CD14-positive monocyte (primary cell): Measurements from ENCODE around the gene TJP1. TPM values are rescaled to one million over a fixed set of nuclear protein-coding genes. Genes with fewer than 3 reads are reported as not detected.

Source experiments
- DNase-seq, 3 donors: peaks; one replicate each; pipeline ENCODE4 v3.0.0-alpha.2; 2011 to 2022
- H2AFZ ChIP-seq: 2 replicates; pipeline ENCODE4 v1.6.0; 2012; ENCODE audit warnings: mild to moderate bottlenecking, low read depth, low read length, inconsistent platforms; ENCODE audit not compliant: insufficient read depth, poor library complexity, severe bottlenecking
- H3K27ac ChIP-seq, 2 donors: 1 replicate in 1 of 2; 2 replicates in 1 of 2; pipeline ENCODE4 v1.5.1; 2012 to 2013; ENCODE audit warnings: low read length in 2 of 2, control low read depth in 1 of 2, inconsistent platforms in 1 of 2, low read depth in 1 of 2, mild to moderate bottlenecking in 1 of 2
- H3K27me3 ChIP-seq, 2 donors: one replicate each; pipeline versions ENCODE4 v1.6.0 to v1.6.1; 2011 to 2013; ENCODE audit warnings: low read length in 2 of 2; ENCODE audit not compliant: control insufficient read depth in 2 of 2, insufficient read depth in 2 of 2
- H3K36me3 ChIP-seq, 2 donors: replicated peaks in 1 of 2; 1 replicate in 1 of 2; 2 replicates in 1 of 2; pipeline versions ENCODE4 v1.5.1 to v1.6.1; 2012 to 2013; ENCODE audit warnings: low read length in 2 of 2, control low read depth in 1 of 2, inconsistent platforms in 1 of 2, mild to moderate bottlenecking in 1 of 2; ENCODE audit not compliant: insufficient read depth in 2 of 2, control insufficient read depth in 1 of 2
- H3K4me1 ChIP-seq, 2 donors: 1 replicate in 1 of 2; 2 replicates in 1 of 2; pipeline versions ENCODE4 v1.5.1 to v1.6.1; 2012 to 2013; ENCODE audit warnings: low read length in 2 of 2, control low read depth in 1 of 2, inconsistent platforms in 1 of 2, mild to moderate bottlenecking in 1 of 2, moderate library complexity in 1 of 2; ENCODE audit not compliant: insufficient read depth in 2 of 2, control insufficient read depth in 1 of 2
- H3K4me2 ChIP-seq: replicated peaks from 2 replicates; pipeline ENCODE3; 2012; ENCODE audit warnings: low read length, moderate library complexity, mild to moderate bottlenecking; ENCODE audit not compliant: poor library complexity, severe bottlenecking; ENCODE audit errors: extremely low read depth
- H3K4me3 ChIP-seq, 3 experiments: fragments of 200-600 bp in 1 of 3; sonication (generic) in 1 of 3; replicated peaks in 1 of 3; 1 replicate in 2 of 3; 2 replicates in 1 of 3; pipeline ENCODE4 v1.5.1; 2011 to 2013; ENCODE audit warnings: low read length in 3 of 3, mild to moderate bottlenecking in 3 of 3, control low read depth in 2 of 3, low read depth in 2 of 3, inconsistent platforms in 1 of 3, moderate library complexity in 1 of 3
- H3K79me2 ChIP-seq: 2 replicates; pipeline ENCODE4 v1.6.0; 2012; ENCODE audit warnings: mild to moderate bottlenecking, control low read depth, inconsistent platforms, low read length, moderate library complexity; ENCODE audit not compliant: insufficient read depth
- H3K9ac ChIP-seq: 2 replicates; pipeline ENCODE4 v1.6.0; 2017; ENCODE audit warnings: low read length, mild to moderate bottlenecking; ENCODE audit not compliant: insufficient read depth, poor library complexity, severe bottlenecking
- H3K9me3 ChIP-seq, 2 donors: replicated peaks in 1 of 2; 1 replicate in 1 of 2; 2 replicates in 1 of 2; pipeline versions ENCODE4 v1.5.1 to v1.6.1; 2012 to 2013; ENCODE audit warnings: low read length in 2 of 2, control low read depth in 1 of 2; ENCODE audit not compliant: control insufficient read depth in 1 of 2, insufficient read depth in 1 of 2
- H4K20me1 ChIP-seq: 2 replicates; pipeline ENCODE4 v1.6.0; 2012; ENCODE audit warnings: mild to moderate bottlenecking, low read length, control low read depth, moderate library complexity; ENCODE audit not compliant: insufficient read depth
- H3K27ac Mint-ChIP-seq, 7 donors: one replicate each; pipeline ENCODE4 v1.8.0; 2020; ENCODE audit warnings: mild to moderate bottlenecking in 7 of 7, mixed read lengths in 7 of 7, moderate library complexity in 6 of 7, inconsistent platforms in 2 of 7
- H3K27me3 Mint-ChIP-seq, 3 donors: one replicate each; pipeline ENCODE4 v1.8.0; 2021 to 2022; ENCODE audit warnings: low read depth in 3 of 3, mild to moderate bottlenecking in 3 of 3, mixed read lengths in 3 of 3, moderate library complexity in 3 of 3, inconsistent platforms in 1 of 3
- H3K36me3 Mint-ChIP-seq, 2 donors: one replicate each; pipeline ENCODE4 v1.8.0; 2020; ENCODE audit warnings: mixed read lengths in 2 of 2, inconsistent platforms in 1 of 2, mild to moderate bottlenecking in 1 of 2
- H3K4me1 Mint-ChIP-seq: one replicate; pipeline ENCODE4 v1.8.0; 2020; ENCODE audit warnings: mild to moderate bottlenecking, mixed read lengths
- H3K4me3 Mint-ChIP-seq, 2 donors: one replicate each; pipeline ENCODE4 v1.8.0; 2020; ENCODE audit warnings: mild to moderate bottlenecking in 2 of 2, mixed read lengths in 2 of 2, moderate library complexity in 1 of 2
- H3K9me3 Mint-ChIP-seq, 7 donors: one replicate each; pipeline ENCODE4 v1.8.0; 2020 to 2022; ENCODE audit warnings: mixed read lengths in 7 of 7, mild to moderate bottlenecking in 6 of 7, moderate library complexity in 6 of 7, inconsistent platforms in 2 of 7
- CTCF ChIP-seq: fragments of 200-600 bp; IDR thresholded peaks from one replicate; pipeline ENCODE4 v1.8.0; 2022; ENCODE audit warnings: antibody characterized with exemption, mild to moderate bottlenecking
- WGBS: methylation state at CpG from one replicate; pipeline ENCODE4 v1.1.5; 2013; ENCODE audit warnings: missing lambda C conversion rate; ENCODE audit not compliant: insufficient coverage; 5-methylcytosine and 5-hydroxymethylcytosine counted together
- intact Hi-C, 2 donors: fragments of 100-400 bp; cut with micrococcal nuclease; formaldehyde crosslinking; loops; one replicate each; pipeline versions ENCODE4 v1.15.0 to v1.15.1; 2023
- polyA plus RNA-seq, 3 donors: library from polyadenylated mRNA; depleted of rRNA in 1 of 3; unstranded in 2 of 3; stranded (reverse) in 1 of 3; fragments of 300-500 nt in 2 of 3; fragments of >200 nt in 1 of 3; fragmentation: Illumina TruSeq in 2 of 3; gene quantifications; 1 replicate in 2 of 3; 2 replicates in 1 of 3; pipeline ENCODE4 v1.2.3, GENCODE V29; 2012 to 2021

The TJP1 gene
- polyA plus RNA-seq, 3 donors = not detected

- no peaks in the 10 kb centered on the region for H3K27me3 ChIP-seq
Measured at GRCh38 chr15:29704950-29705597, 117.2 kb downstream of the TJP1 start.

DNA sequence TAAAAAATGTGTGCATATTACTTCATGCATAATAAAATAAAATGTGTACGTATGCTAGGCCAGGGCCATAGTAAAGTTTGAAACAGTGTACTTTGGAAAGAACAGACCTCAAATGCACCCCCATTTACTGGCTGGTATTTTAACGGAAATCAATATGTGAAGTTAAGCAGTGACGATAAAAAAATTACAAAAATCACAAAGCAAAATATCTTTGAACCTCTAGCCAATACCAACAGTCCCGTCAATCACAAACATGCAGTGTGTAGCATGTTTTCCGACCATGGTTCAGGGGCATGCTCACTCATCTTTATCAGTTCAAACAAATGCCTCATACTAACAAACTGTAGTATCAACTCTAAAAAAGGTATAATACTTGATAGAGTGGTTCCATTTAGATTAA lies 121.1 kb downstream of the TJP1 start:
- Histone ChIP-seq H4K20me1 (no peaks in the 10 kb centered on the region), H3K79me2 (no peaks in the 10 kb centered on the region), H3K4me2 (no peak overlapping the region), H3K4me3 (no peak overlapping the region), H3K27ac (no peak overlapping the region), H3K36me3 (no peaks in the 10 kb centered on the region), H3K27me3 (no peaks in the 10 kb centered on the region), H2AFZ (no peak overlapping the region), H3K4me1 (no peaks in the 10 kb centered on the region), H3K9me3 (no peaks in the 10 kb centered on the region), H3K9ac (no peak overlapping the region)
- H3K4me1 Mint-ChIP-seq = no peaks in the 10 kb centered on the region
- no CpG with 5 or more reads among the region's 5 CpGs for WGBS
- H3K36me3 Mint-ChIP-seq = no peaks in the 10 kb centered on the region
- no peak overlapping the region for H3K4me3 Mint-ChIP-seq
- no peak for TF ChIP-seq CTCF
- H3K27ac Mint-ChIP-seq = no peak overlapping the region
- peaks cover 0 to 4% (median 0%) of the 10 kb centered on the region in 7 donors for H3K9me3 Mint-ChIP-seq
- peaks cover 0 to 1% (median 0%) of the 10 kb centered on the region in 3 donors for H3K27me3 Mint-ChIP-seq
- no peak for DNase-seq
- intact Hi-C loops = no loop called here

More at GRCh38 chr15:29704950-29705597, 117.2 kb downstream of the TJP1 start:
- DNase-seq = no peak
- Histone ChIP-seq H3K9ac (no peak overlapping the region), H3K4me2 (no peak overlapping the region), H4K20me1 (no peaks in the 10 kb centered on the region), H3K36me3 (no peaks in the 10 kb centered on the region), H3K79me2 (no peaks in the 10 kb centered on the region), H3K4me1 (no peaks in the 10 kb centered on the region), H2AFZ (no peak overlapping the region), H3K27ac (no peak overlapping the region), H3K9me3 (no peaks in the 10 kb centered on the region), H3K4me3 (no peak overlapping the region)
- peaks cover 0 to 3% (median 0%) of the 10 kb centered on the region in 3 donors for H3K27me3 Mint-ChIP-seq
- H3K4me1 Mint-ChIP-seq = no peaks in the 10 kb centered on the region
- H3K36me3 Mint-ChIP-seq = no peaks in the 10 kb centered on the region
- no peak for TF ChIP-seq CTCF
- intact Hi-C loops = no loop called here
- H3K9me3 Mint-ChIP-seq = peaks cover 0 to 3% (median 0%) of the 10 kb centered on the region in 7 donors
- WGBS = 88% methylated on average over 2 of the region's 6 CpGs
- peak overlapping the region in 1 of 2 donors; percentile 24 for H3K4me3 Mint-ChIP-seq
- no peak overlapping the region for H3K27ac Mint-ChIP-seq
